Measurements from ENCODE around the gene TCAP. TPM values are rescaled to one million over a fixed set of nuclear protein-coding genes. Genes with fewer than 3 reads are reported as not detected.

TCAP gene
- total RNA-seq, 1 experiment from 2014 or later, result 2.1 TPM

GRCh38 chr17:39670746-39671145 lies 5.6 kb downstream of the TCAP start:
- Mint-ChIP-seq H3K4me1 (peaks cover 28 to 29% of the 10 kb centered on the region in 2 experiments), H3K9me3 (no peaks in the 10 kb centered on the region; a peak in 1 of 5 replicates), H3K27me3 (ENCODE audit: low read depth) (peaks cover 56% of the 10 kb centered on the region), H3K27ac (no peak overlapping the region), H3K36me3 (ENCODE audit: insufficient read depth in 1 of 3, low read depth in 3 of 3) (no peaks in the 10 kb centered on the region; a peak in 1 of 7 replicates), H3K4me3 (no peak overlapping the region; a peak in 1 of 5 replicates)
- no CpG with 5 or more reads among the region's 4 CpGs for WGBS (ENCODE audit: extremely low coverage, insufficient read length, low lambda C conversion rate)
- Histone ChIP-seq H2BK15ac (ENCODE audit: low read depth, low read length) (no peak overlapping the region), H3K14ac (ENCODE audit: insufficient read depth, low read length) (no peak overlapping the region), H2BK5ac (ENCODE audit: insufficient read length, low read length) (no peak overlapping the region), H4K8ac (replicated peaks; ENCODE audit: insufficient read length, low read depth, low read length) (no peak overlapping the region), H2BK20ac (ENCODE audit: low read depth, low read length, poor library complexity, severe bottlenecking) (no peak overlapping the region), H3K56ac (ENCODE audit: insufficient read length, low read depth, low read length) (no peak overlapping the region), H2AFZ (ENCODE audit: low read length) (no peak overlapping the region), H3K27ac (ENCODE audit: insufficient read length, low read depth, low read length) (no peak overlapping the region), H3K79me1 (ENCODE audit: insufficient read depth, low read depth, low read length, poor library complexity, severe bottlenecking) (no peaks in the 10 kb centered on the region), H3K23ac (ENCODE audit: insufficient read length, low read depth, low read length) (no peak overlapping the region), H3K79me2 (ENCODE audit: insufficient read depth, low read length) (no peaks in the 10 kb centered on the region), H4K5ac (ENCODE audit: insufficient read length, low read depth, low read length) (no peak overlapping the region), H2BK12ac (ENCODE audit: insufficient read length, low read depth, low read length) (no peak overlapping the region), H3K9ac (ENCODE audit: extremely low read depth, insufficient read length, low read length) (no peak overlapping the region), H3K4ac (ENCODE audit: low read depth, low read length) (no peak overlapping the region), H3K9me3 (ENCODE audit: control insufficient read depth, low read depth, low read length) (no peaks in the 10 kb centered on the region), H3K4me1 (ENCODE audit: insufficient read depth, low read length) (peaks cover 3% of the 10 kb centered on the region; the same call in 1 of the 2 replicates), H2AK5ac (ENCODE audit: insufficient read length, low read length) (no peak overlapping the region), H3K18ac (ENCODE audit: insufficient read length, low read depth, low read length) (no peak overlapping the region), H3T11ph (ENCODE audit: low read length) (no peak overlapping the region), H2BK120ac (ENCODE audit: low read depth, low read length, poor library complexity, severe bottlenecking) (no peak overlapping the region), H4K20me1 (ENCODE audit: control insufficient read depth, insufficient read depth, insufficient read length) (no peaks in the 10 kb centered on the region), H3K23me2 (ENCODE audit: insufficient read length, low read depth, low read length, poor library complexity, severe bottlenecking) (peaks cover 6% of the 10 kb centered on the region), H3K27me3 (ENCODE audit: insufficient read depth, low read length) (peaks cover 3% of the 10 kb centered on the region; the same call in 1 of the 2 replicates), H4K91ac (ENCODE audit: insufficient read length, low read depth, low read length) (no peak overlapping the region), H3K4me2 (ENCODE audit: insufficient read depth, insufficient read length, low read length) (no peak overlapping the region)
- TF ChIP-seq, protein P1, sequence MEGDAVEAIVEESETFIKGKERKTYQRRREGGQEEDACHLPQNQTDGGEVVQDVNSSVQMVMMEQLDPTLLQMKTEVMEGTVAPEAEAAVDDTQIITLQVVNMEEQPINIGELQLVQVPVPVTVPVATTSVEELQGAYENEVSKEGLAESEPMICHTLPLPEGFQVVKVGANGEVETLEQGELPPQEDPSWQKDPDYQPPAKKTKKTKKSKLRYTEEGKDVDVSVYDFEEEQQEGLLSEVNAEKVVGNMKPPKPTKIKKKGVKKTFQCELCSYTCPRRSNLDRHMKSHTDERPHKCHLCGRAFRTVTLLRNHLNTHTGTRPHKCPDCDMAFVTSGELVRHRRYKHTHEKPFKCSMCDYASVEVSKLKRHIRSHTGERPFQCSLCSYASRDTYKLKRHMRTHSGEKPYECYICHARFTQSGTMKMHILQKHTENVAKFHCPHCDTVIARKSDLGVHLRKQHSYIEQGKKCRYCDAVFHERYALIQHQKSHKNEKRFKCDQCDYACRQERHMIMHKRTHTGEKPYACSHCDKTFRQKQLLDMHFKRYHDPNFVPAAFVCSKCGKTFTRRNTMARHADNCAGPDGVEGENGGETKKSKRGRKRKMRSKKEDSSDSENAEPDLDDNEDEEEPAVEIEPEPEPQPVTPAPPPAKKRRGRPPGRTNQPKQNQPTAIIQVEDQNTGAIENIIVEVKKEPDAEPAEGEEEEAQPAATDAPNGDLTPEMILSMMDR (conservative IDR thresholded peaks at IDR 0.05), result no peak
- DNase-seq, result no peak
